ENCODE measurements around the gene SEMA3B.

The SEMA3B gene

GRCh38 chr3:50323092-50323600, 54.2 kb downstream of the SEMA3B start:
- in situ Hi-C loops (cut with MboI; ENCODE audit: low pct_unique_long_range_greater_than_20kb, low sequenced_read_pairs), result no loop called here
- no peak for DNase-seq

GRCh38 chr3:50323614-50324199, 54.8 kb downstream of the SEMA3B start:
- DNase-seq, result no peak
- in situ Hi-C loops (cut with MboI; ENCODE audit: low pct_unique_long_range_greater_than_20kb, low sequenced_read_pairs), result no loop called here

GRCh38 chr3:50324351-50325112, 55.6 kb downstream of the SEMA3B start:
- in situ Hi-C loops (cut with MboI; ENCODE audit: low pct_unique_long_range_greater_than_20kb, low sequenced_read_pairs), result no loop called here

GRCh38 chr3:50325113-50325480, 56.1 kb downstream of the SEMA3B start:
- in situ Hi-C loops (cut with MboI; ENCODE audit: low pct_unique_long_range_greater_than_20kb, low sequenced_read_pairs), result no loop called here
- DNase-seq, result no peak

More at GRCh38 chr3:50324351-50325112, 55.6 kb downstream of the SEMA3B start:
- DNase-seq, result peak; percentile 77

- in situ Hi-C loops (cut with MboI; ENCODE audit: low pct_unique_long_range_greater_than_20kb, low sequenced_read_pairs), result no loop called here
- DNase-seq, result no peak
These were observed 56.7 kb downstream of the SEMA3B start for GRCh38 chr3:50325497-50326181.

- in situ Hi-C loops (cut with MboI; ENCODE audit: low pct_unique_long_range_greater_than_20kb, low sequenced_read_pairs), result no loop called here
- no peak for DNase-seq
These were observed 57.2 kb downstream of the SEMA3B start for GRCh38 chr3:50326182-50326541.

GRCh38 chr3:50327129-50327528, 58.2 kb downstream of the SEMA3B start:
- in situ Hi-C loops (cut with MboI; ENCODE audit: low pct_unique_long_range_greater_than_20kb, low sequenced_read_pairs), result no loop called here
- no peak for DNase-seq

Data from KBM-7 (cell line).